GM12874 (cell line): ENCODE results near the gene PRSS36.

Experiments used
- CTCF ChIP-seq: IDR thresholded peaks from 2 replicates; pipeline ENCODE4 v1.5.1; 2011; ENCODE audit warnings: low read depth, mild to moderate bottlenecking, control low read depth, low read length, moderate library complexity; ENCODE audit not compliant: insufficient read depth

Gene PRSS36

GRCh38 chr16:31134091-31134571, 15.7 kb downstream of the PRSS36 start:
- no peak for TF ChIP-seq CTCF

GRCh38 chr16:31133046-31133501, 16.8 kb downstream of the PRSS36 start:
- TF ChIP-seq CTCF: no peak

- TF ChIP-seq CTCF: no peak
Measured at GRCh38 chr16:31132303-31132979, 17.4 kb downstream of the PRSS36 start.

- TF ChIP-seq CTCF: no peak
Measured at GRCh38 chr16:31131841-31132271, 18.0 kb downstream of the PRSS36 start.

- no peak for TF ChIP-seq CTCF
Measured at GRCh38 chr16:31131416-31131815, 18.4 kb downstream of the PRSS36 start.

GRCh38 chr16:31130899-31131298, 19.0 kb downstream of the PRSS36 start:
- TF ChIP-seq CTCF: no peak

GRCh38 chr16:31130336-31130891, 19.5 kb downstream of the PRSS36 start:
- no peak for TF ChIP-seq CTCF
